H9 (cell line): ENCODE results near the gene TEKT4. TPM values are rescaled to one million over a fixed set of nuclear protein-coding genes. Genes with fewer than 3 reads are reported as not detected.

Source experiments
- DNase-seq: peaks from one replicate; pipeline ENCODE4 v3.0.0-alpha.2; 2017
- H2AFZ ChIP-seq: one replicate; pipeline ENCODE4 v1.6.1; 2013; ENCODE audit warnings: mild to moderate bottlenecking, low read length, control low read depth, moderate library complexity
- H2AK5ac ChIP-seq: 2 replicates; pipeline ENCODE4 v1.6.1; 2013; ENCODE audit warnings: low read length, control low read depth, mixed read lengths; ENCODE audit not compliant: insufficient read length
- H2BK120ac ChIP-seq: one replicate; pipeline ENCODE4 v1.6.1; 2013; ENCODE audit warnings: low read depth, mild to moderate bottlenecking, low read length, control low read depth, inconsistent platforms; ENCODE audit not compliant: poor library complexity, severe bottlenecking
- H2BK12ac ChIP-seq: 2 replicates; pipeline ENCODE4 v1.6.1; 2013; ENCODE audit warnings: low read length, control low read depth, mixed read lengths, low read depth; ENCODE audit not compliant: insufficient read length
- H2BK15ac ChIP-seq: 2 replicates; pipeline ENCODE4 v1.6.1; 2013; ENCODE audit warnings: low read depth, low read length, control low read depth
- H2BK20ac ChIP-seq: one replicate; pipeline ENCODE4 v1.6.1; 2013; ENCODE audit warnings: low read depth, mild to moderate bottlenecking, low read length, control low read depth, inconsistent platforms; ENCODE audit not compliant: poor library complexity, severe bottlenecking
- H2BK5ac ChIP-seq: 2 replicates; pipeline ENCODE4 v1.6.1; 2013; ENCODE audit warnings: low read length, control low read depth, mixed read lengths; ENCODE audit not compliant: insufficient read length
- H3K14ac ChIP-seq: 2 replicates; pipeline ENCODE4 v1.6.1; 2013; ENCODE audit warnings: low read length, control low read depth; ENCODE audit not compliant: insufficient read depth
- H3K18ac ChIP-seq: 2 replicates; pipeline ENCODE4 v1.6.1; 2013; ENCODE audit warnings: low read depth, mild to moderate bottlenecking, mixed read lengths, low read length, control low read depth; ENCODE audit not compliant: insufficient read length
- H3K23ac ChIP-seq: 2 replicates; pipeline ENCODE4 v1.6.1; 2013; ENCODE audit warnings: low read length, control low read depth, mixed read lengths, low read depth; ENCODE audit not compliant: insufficient read length
- H3K23me2 ChIP-seq: 2 replicates; pipeline ENCODE4 v1.6.1; 2013; ENCODE audit warnings: low read depth, mild to moderate bottlenecking, mixed read lengths, low read length, control low read depth; ENCODE audit not compliant: insufficient read length, poor library complexity, severe bottlenecking
- H3K27ac ChIP-seq: 2 replicates; pipeline ENCODE4 v1.5.1; 2013; ENCODE audit warnings: low read length, control low read depth, mixed read lengths, low read depth; ENCODE audit not compliant: insufficient read length
- H3K27me3 ChIP-seq: 2 replicates; pipeline ENCODE4 v1.6.1; 2013; ENCODE audit warnings: low read length, control low read depth, inconsistent platforms; ENCODE audit not compliant: insufficient read depth
- H3K4ac ChIP-seq: 2 replicates; pipeline ENCODE4 v1.6.1; 2013; ENCODE audit warnings: low read depth, mild to moderate bottlenecking, control low read depth, inconsistent platforms, low read length, moderate library complexity
- H3K4me1 ChIP-seq: 2 replicates; pipeline ENCODE4 v1.6.1; 2013; ENCODE audit warnings: low read length, control low read depth, inconsistent platforms; ENCODE audit not compliant: insufficient read depth
- H3K4me2 ChIP-seq: 2 replicates; pipeline ENCODE4 v1.6.1; 2013; ENCODE audit warnings: low read length, control low read depth, mixed read lengths; ENCODE audit not compliant: insufficient read length, insufficient read depth
- H3K56ac ChIP-seq: 2 replicates; pipeline ENCODE4 v1.6.1; 2013; ENCODE audit warnings: low read depth, mild to moderate bottlenecking, mixed read lengths, low read length, control low read depth; ENCODE audit not compliant: insufficient read length
- H3K79me1 ChIP-seq: 2 replicates; pipeline ENCODE4 v1.6.1; 2013; ENCODE audit warnings: low read depth, mild to moderate bottlenecking, moderate library complexity, low read length, control low read depth, inconsistent platforms; ENCODE audit not compliant: insufficient read depth, poor library complexity, severe bottlenecking
- H3K79me2 ChIP-seq: 2 replicates; pipeline ENCODE4 v1.6.1; 2013; ENCODE audit warnings: low read length, control low read depth, inconsistent platforms; ENCODE audit not compliant: insufficient read depth
- H3K9ac ChIP-seq: 2 replicates; pipeline ENCODE4 v1.6.1; 2013; ENCODE audit warnings: low read length, control low read depth, mixed read lengths; ENCODE audit not compliant: insufficient read length; ENCODE audit errors: extremely low read depth
- H3K9me3 ChIP-seq: one replicate; pipeline ENCODE4 v1.6.1; 2013; ENCODE audit warnings: low read depth, low read length, inconsistent platforms; ENCODE audit not compliant: control insufficient read depth
- H3T11ph ChIP-seq: one replicate; pipeline ENCODE4 v1.6.1; 2013; ENCODE audit warnings: mild to moderate bottlenecking, low read length, control low read depth, inconsistent platforms
- H4K20me1 ChIP-seq: one replicate; pipeline ENCODE4 v1.6.1; 2013; ENCODE audit not compliant: control insufficient read depth, insufficient read length, insufficient read depth
- H4K5ac ChIP-seq: 2 replicates; pipeline ENCODE4 v1.6.1; 2013; ENCODE audit warnings: low read depth, mild to moderate bottlenecking, mixed read lengths, low read length, control low read depth; ENCODE audit not compliant: insufficient read length
- H4K8ac ChIP-seq: replicated peaks from 2 replicates; pipeline ENCODE4 v1.6.1; 2013; ENCODE audit warnings: low read length, control low read depth, mixed read lengths, low read depth; ENCODE audit not compliant: insufficient read length
- H4K91ac ChIP-seq: 2 replicates; pipeline ENCODE4 v1.6.1; 2013; ENCODE audit warnings: low read depth, mild to moderate bottlenecking, moderate library complexity, mixed read lengths, low read length, control low read depth; ENCODE audit not compliant: insufficient read length
- H3K27ac Mint-ChIP-seq, 3 experiments: 2 replicates in 2 of 3; 3 replicates in 1 of 3; pipeline ENCODE4 v1.8.0; 2020 to 2021; ENCODE audit warnings: mixed read lengths in 3 of 3, mild to moderate bottlenecking in 1 of 3, moderate library complexity in 1 of 3
- H3K27me3 Mint-ChIP-seq: 2 replicates; pipeline ENCODE4 v1.8.0; 2021; ENCODE audit warnings: low read depth, mild to moderate bottlenecking, moderate library complexity, mixed read lengths
- H3K36me3 Mint-ChIP-seq, 3 experiments: 2 replicates in 2 of 3; 3 replicates in 1 of 3; pipeline ENCODE4 v1.8.0; 2020 to 2021; ENCODE audit warnings: low read depth in 3 of 3, mixed read lengths in 3 of 3; ENCODE audit not compliant: insufficient read depth in 1 of 3
- H3K4me1 Mint-ChIP-seq, 2 experiments: 2 replicates each; pipeline ENCODE4 v1.8.0; 2020; ENCODE audit warnings: mixed read lengths in 2 of 2
- H3K4me3 Mint-ChIP-seq, 2 experiments: 2 replicates in 1 of 2; 3 replicates in 1 of 2; pipeline ENCODE4 v1.8.0; 2020 to 2021; ENCODE audit warnings: mild to moderate bottlenecking in 2 of 2, mixed read lengths in 2 of 2, moderate library complexity in 1 of 2
- H3K9me3 Mint-ChIP-seq, 2 experiments: 2 replicates in 1 of 2; 3 replicates in 1 of 2; pipeline ENCODE4 v1.8.0; 2020; ENCODE audit warnings: mild to moderate bottlenecking in 2 of 2, mixed read lengths in 2 of 2, moderate library complexity in 1 of 2
- WGBS: extraction: QIAGEN DNeasy Blood & Tissue Kit; methylation state at CpG from one replicate; pipeline ENCODE4 v1.1.7; 2013; ENCODE audit warnings: missing lambda C conversion rate, low lambda C conversion rate, mixed read lengths; ENCODE audit not compliant: insufficient read length; ENCODE audit errors: extremely low coverage; 5-methylcytosine and 5-hydroxymethylcytosine counted together
- total RNA-seq: library from RNA; stranded (reverse); gene quantifications from 2 replicates; pipeline ENCODE4 v1.2.1, GENCODE V29; 2021
- TF ChIP-seq, protein P1 (sequence below): fragments of 200-600 bp; sonication (generic); conservative IDR thresholded peaks from 3 replicates; pipeline ENCODE4 v1.8.0; 2021; ENCODE audit warnings: antibody characterized with exemption, mild to moderate bottlenecking

The TEKT4 gene
- total RNA-seq, 1 experiment from 2014 or later: not detected

GRCh38 chr2:94875820-94876522 is 4.7 kb downstream of the TEKT4 start:
- H3K18ac ChIP-seq: no peak overlapping the region

More at GRCh38 chr2:94875820-94876522, 4.7 kb downstream of the TEKT4 start:
- Mint-ChIP-seq H3K27ac (no peak overlapping the region), H3K36me3 (no peaks in the 10 kb centered on the region; a peak in 1 of 7 replicates), H3K4me1 (peaks cover 0 to 5% of the 10 kb centered on the region in 2 experiments; a peak in 2 of 4 replicates), H3K4me3 (no peak overlapping the region), H3K9me3 (no peaks in the 10 kb centered on the region), H3K27me3 (peaks cover 40% of the 10 kb centered on the region)
- no peaks in the 10 kb centered on the region for H3K79me2 ChIP-seq
- no peaks in the 10 kb centered on the region for H4K20me1 ChIP-seq
- no peaks in the 10 kb centered on the region for H3K9me3 ChIP-seq
- peaks cover 11% of the 10 kb centered on the region; the same call in 1 of the 2 replicates for H3K27me3 ChIP-seq
- H3T11ph ChIP-seq: no peak overlapping the region
- no peak overlapping the region for H2AFZ ChIP-seq
- no peak overlapping the region for H3K27ac ChIP-seq
- H4K8ac ChIP-seq: no peak overlapping the region
- H3K4me1 ChIP-seq: no peaks in the 10 kb centered on the region; the same call in 1 of the 2 replicates
- no peak overlapping the region for H2BK20ac ChIP-seq
- H3K4me2 ChIP-seq: no peak overlapping the region
- no peak overlapping the region for H2BK15ac ChIP-seq
- H4K5ac ChIP-seq: no peak overlapping the region
- H3K23me2 ChIP-seq: no peaks in the 10 kb centered on the region
- DNase-seq: no peak
- no peaks in the 10 kb centered on the region for H3K79me1 ChIP-seq
- H2BK12ac ChIP-seq: no peak overlapping the region
- WGBS: no CpG with 5 or more reads among the region's 17 CpGs
- no peak overlapping the region for H2AK5ac ChIP-seq
- no peak overlapping the region for H3K9ac ChIP-seq
- H3K14ac ChIP-seq: no peak overlapping the region
- H3K56ac ChIP-seq: no peak overlapping the region
- TF ChIP-seq, protein P1, sequence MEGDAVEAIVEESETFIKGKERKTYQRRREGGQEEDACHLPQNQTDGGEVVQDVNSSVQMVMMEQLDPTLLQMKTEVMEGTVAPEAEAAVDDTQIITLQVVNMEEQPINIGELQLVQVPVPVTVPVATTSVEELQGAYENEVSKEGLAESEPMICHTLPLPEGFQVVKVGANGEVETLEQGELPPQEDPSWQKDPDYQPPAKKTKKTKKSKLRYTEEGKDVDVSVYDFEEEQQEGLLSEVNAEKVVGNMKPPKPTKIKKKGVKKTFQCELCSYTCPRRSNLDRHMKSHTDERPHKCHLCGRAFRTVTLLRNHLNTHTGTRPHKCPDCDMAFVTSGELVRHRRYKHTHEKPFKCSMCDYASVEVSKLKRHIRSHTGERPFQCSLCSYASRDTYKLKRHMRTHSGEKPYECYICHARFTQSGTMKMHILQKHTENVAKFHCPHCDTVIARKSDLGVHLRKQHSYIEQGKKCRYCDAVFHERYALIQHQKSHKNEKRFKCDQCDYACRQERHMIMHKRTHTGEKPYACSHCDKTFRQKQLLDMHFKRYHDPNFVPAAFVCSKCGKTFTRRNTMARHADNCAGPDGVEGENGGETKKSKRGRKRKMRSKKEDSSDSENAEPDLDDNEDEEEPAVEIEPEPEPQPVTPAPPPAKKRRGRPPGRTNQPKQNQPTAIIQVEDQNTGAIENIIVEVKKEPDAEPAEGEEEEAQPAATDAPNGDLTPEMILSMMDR: no peak
- no peak overlapping the region for H2BK120ac ChIP-seq
- H4K91ac ChIP-seq: no peak overlapping the region
- no peak overlapping the region for H3K23ac ChIP-seq
- H2BK5ac ChIP-seq: no peak overlapping the region
- no peak overlapping the region for H3K4ac ChIP-seq
